Germinal center (tissue), 1 donor: Measurements from ENCODE around the gene SLC39A13.

Experiments used
- DNase-seq: peaks from one replicate; pipeline ENCODE4 v3.0.0; 2012; ENCODE audit warnings: mixed read lengths, low spot score

Gene SLC39A13

DNA sequence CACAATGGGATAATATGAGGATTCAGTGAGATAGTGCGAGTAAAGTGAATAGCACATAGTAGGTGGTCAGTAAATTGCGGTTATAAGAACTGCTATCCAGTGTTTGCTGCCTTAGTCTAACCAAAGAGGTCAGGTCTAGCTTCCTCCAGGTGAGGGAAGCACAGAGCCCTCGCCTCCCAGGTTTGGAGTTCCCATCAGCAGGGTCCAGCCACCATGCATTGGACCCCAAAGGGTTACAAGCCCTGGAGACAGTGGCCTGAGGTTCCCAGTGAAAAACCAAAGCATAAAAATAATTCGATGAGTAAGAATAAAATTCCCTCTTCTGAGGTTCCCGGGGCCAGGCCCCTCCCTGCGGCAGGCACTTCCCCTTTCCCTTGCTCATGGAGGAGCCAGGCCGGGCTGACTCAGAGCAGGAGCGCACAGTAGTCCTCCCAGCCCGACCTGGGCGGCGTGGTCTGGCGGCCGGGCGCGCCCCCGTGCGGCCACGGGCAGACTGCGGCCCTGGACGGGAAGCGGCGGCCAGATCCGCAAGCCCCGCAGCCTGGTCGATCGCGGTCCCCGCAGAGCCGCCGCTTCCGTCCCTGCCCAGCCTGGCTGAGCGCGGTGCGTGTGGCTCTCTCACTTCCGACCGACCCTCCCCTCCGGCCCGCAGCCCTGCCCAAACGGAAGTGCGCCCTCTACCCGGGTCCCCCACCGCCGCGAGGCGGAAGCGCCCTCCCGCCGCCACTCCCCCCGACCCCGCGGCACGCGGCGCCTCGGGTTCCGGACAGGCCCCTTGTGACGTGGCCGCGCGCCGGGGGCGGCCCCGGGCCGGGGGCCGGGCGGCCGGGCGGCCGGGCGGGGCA lies at the start of gene SLC39A13:
Gene SLC39A13 (plus strand): TSS at position 845 of the 845 bp plus-strand sequence. CDS start 1,505 bp downstream, outside the sequence.
- peak; percentile 96 for DNase-seq

DNA sequence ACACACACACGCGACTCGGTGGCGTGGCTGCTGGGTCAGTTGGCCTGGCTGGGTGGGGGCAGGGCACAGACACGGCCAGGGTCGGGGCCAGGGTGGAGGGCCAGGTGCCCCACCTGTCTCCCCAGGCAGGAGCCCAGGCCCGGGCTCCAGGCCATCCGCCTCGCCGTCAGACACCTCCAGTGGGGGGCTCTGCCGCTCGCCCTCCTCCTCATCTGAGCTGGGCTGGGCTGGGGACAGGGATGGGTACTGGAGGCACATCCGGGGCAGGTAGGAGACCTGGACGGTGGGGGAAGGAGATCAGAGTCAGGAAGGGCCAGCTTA lies 49.7 kb upstream of the SLC39A13 start:
- DNase-seq, result no peak

DNA sequence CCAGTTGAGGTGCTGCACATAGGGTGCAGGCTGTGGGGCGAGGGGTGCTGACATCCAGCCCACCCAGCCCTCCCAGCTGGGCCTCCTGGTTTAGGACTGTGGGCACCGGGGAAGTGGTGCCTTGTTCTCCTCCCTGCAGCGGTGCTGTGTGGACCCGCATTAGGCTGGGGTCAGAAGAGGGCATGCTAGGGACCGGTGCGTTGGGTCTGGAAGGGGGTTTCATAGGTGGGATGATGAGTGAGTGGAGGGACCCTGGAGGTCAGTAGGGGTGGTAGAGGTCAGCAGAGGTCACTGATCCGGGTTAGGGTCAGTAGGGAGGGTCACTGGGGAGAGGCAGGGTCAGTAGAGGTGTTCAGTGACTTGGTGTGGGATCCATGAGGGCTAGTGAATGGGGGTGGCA lies 49.2 kb upstream of the SLC39A13 start:
- no peak for DNase-seq

DNA sequence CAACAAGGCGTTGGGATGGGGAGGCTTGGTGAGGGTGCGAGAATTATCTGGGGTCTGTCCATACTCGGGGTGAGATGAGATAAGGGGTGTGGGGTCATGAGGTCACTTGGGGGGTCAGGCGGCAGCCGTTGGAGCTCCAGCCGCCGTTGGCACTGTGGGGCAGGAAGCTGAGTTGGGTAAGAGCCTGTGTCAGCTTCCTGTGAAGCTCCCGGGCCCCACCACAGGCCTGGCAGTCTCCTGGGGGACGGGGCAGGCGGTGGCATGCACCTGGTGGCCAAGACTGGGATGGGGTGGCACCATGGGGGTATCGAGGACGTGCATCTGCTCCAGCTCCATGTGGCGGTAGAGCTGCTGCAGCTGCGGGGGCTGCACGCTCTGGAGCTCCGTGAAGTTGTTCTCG lies 48.8 kb upstream of the SLC39A13 start:
- no peak for DNase-seq

DNA sequence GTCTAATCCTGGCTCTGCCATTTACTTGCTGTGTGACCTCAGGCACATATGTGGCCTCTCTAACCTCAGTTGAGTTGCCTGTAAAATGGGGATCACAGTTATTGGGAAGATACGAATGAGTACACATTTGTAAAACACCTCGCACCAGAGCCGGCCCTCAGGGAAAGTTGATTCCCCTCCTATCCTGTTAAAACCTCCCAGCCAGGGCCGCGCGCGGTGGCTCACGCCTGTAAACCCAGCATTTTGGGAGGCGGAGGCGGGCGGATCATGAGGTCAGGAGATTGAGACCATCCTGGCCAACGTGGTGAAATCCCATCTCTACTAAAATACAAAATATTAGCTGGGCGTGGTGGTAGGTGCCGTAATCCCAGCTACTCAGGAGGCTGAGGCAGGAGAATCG lies 48.0 kb upstream of the SLC39A13 start:
- no peak for DNase-seq

DNA sequence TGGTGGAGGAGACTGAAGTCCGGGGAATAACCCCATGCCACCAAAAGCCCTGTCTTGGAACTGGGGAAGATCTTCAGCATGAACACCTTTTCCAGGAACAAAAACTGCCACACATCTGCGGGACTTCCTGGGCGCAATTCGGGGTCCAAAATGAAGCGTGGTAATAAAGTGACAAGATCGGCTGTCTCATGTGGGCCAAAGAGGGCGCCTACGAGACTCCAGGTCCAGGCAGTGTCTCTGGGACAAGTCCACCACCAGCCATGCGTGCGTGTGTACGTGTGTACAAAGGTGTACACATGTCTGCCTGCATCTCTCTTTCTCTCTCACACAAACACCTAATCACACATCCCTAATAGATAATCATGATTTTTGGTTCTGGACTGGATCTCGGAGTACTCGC lies 47.0 kb upstream of the SLC39A13 start:
- DNase-seq, result no peak

DNA sequence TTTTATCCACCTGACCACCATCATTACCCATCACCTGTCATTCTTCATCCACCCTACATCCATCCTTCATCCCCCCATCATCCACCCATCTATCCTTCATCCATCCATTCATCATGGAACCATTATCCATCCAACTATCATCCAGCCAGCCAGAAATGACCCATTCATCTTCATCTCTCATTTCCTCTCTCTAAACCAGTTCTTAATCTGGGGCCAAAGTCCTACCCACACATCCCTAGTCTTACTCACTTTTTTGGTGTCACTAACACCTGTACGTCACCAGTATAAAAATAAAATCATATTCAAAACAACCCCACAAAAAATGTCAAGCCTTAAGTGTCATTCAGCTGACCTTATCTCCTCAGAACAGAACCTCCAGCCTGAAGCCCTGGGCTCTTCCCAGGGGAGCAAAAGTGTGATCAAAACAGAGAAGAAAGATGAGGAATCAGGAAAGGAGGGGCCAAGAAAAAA lies 42.3 kb upstream of the SLC39A13 start:
- DNase-seq, result peak; percentile 43

DNA sequence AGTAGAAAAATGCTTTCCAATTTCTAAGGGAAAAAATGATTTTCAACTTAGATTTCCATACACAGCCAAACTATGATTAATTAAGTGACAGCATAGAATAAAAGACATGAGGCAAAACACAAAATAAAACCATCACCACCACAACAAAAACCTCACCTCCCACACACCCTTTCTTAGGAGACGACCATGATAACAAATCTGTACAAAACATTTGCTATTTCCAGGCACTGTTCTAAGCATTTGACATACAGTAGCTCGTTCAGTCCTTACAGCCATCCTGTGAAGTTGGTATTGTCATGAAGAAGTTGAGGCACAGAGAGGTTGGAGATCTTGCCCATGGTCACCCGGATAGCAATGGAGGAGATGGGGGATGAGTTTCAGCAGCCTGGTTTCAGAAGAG lies 38.7 kb upstream of the SLC39A13 start:
- DNase-seq, result no peak

DNA sequence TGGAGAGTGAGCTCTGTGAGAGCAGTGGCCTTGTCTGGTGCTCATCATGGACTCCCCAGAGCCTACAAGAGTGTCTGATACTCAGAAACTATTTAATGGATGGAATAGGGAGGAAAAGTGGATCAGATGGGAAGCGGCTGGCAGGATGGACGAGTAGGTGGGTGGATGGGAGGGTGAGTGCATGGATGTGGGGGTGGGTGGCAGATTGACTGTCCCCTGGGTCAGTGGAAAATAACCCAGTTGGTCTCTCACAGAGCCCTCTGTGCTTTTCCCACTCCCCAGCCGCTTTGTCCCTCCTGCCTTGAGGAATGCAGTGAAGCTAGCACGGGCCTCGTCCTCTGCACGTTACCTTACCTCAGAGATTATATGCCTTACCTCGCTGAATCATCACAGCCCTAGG lies 36.0 kb upstream of the SLC39A13 start:
- no peak for DNase-seq

DNA sequence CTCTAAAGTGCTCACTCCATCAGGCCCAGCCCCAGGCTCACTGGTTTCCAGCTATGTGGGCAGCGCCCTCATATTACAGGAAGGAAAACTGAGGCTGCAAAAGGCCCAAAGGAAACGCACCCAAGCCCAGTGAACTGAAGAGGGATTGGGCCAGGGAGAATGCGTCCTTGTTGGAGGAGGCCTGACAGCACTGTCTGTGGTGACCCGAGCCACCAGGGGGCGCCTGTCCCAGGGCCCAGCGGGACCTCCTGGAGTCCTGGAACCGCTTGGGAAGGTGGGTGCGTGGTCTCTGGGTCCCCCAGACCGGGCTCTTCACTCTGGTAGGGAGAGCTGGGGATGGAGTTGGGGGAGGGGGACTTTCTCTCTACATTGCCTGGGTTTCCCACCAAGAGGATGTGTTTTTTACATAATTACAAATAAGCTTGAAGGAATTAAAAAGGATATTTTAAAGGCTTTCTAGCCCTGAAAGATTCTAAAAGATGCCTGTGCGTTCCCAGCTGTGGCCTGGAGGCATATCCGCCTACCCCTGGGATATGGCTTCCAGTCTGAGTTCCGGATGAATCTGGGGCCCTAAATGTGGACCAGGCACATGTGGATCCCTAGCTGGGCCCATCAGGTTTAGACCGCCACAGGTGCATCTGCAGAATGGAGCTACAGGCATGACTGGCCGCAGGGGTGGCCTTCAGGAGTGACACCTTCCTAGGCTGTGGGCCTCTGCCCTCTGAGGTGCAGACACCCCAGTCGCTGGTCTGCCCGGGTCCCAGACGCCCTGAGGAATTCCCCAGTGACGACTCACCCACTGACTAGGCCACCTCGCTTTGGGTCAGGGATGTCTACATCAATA lies 34.3 kb upstream of the SLC39A13 start:
- peak; percentile 79 for DNase-seq

DNA sequence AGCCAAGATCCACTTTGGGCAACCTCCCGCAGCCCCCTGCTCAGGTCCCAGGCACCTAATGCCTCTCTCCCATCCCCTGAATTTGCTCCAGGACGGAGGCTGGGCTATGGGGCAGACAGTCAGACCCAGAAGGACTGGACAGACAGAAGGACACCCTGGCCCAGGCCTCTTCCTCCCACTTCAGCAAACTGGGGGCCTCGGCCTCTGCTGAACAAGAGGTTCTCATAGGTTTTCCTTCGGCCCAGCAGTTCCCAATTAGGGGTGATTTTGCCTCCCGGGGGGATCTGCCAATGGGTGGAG lies 33.7 kb upstream of the SLC39A13 start:
- no peak for DNase-seq

DNA sequence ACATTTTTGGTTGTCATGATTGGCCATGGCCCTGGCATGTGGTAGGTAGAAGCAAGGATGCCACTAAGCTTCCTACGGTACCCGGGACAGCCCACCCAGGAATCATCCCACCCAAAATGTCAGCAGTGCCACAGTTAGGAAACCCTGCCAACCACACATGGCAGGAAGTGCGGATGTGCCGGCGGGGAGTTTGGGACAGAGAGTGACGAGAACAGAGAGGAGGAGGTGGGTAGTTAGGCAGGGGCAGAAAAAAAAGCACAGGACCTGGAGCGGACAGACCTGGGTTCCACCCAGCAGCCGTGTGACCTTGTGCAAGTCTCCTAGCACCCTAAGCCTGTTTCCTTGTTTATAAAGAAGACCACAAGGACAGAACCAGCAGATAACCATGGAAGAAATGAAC lies 33.4 kb upstream of the SLC39A13 start:
- no peak for DNase-seq

DNA sequence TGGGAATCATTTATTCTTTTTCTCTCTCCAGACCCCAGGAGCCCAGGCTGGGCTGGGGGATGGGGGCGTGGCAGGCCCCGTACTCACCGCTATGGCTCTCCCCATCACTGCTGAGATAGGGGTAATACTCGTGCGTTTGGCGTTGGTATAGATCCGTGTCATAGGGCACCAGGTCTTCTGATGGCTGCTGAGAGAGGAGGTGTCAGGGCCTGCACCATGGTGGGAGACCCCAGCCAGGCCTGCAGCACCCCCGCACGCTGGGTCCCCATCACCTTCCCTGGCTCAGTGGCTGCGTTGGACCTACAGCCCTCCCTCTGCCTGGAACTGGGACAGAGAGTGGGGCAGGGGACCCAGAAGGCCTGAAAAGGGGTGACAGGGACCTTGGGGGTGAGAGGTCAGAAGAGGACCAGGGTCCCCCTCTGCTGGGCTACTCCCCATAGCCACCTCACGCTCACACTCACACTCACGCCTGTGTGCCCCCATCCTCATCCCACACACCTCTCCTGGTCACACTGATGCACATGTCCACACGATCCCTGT lies 32.8 kb upstream of the SLC39A13 start:
- DNase-seq, result no peak

DNA sequence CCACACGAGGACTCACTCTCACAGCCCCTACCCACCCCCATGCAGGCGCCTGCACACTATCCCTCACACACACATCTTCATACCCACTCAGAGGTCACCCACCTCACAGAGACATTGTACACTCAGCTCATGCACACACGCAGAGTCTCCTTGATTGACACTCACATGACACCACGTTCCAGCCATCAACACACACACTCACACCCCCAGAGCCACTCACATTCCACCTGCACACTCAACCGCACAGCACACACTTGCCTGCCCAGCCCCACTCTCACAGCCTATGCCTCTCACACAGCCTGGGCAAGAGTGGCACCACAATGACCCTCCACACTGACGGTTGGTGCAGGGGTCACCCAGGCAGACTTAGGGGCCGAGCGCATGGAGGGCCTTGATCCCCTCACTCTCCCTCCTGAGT lies 32.3 kb upstream of the SLC39A13 start:
- no peak for DNase-seq

DNA sequence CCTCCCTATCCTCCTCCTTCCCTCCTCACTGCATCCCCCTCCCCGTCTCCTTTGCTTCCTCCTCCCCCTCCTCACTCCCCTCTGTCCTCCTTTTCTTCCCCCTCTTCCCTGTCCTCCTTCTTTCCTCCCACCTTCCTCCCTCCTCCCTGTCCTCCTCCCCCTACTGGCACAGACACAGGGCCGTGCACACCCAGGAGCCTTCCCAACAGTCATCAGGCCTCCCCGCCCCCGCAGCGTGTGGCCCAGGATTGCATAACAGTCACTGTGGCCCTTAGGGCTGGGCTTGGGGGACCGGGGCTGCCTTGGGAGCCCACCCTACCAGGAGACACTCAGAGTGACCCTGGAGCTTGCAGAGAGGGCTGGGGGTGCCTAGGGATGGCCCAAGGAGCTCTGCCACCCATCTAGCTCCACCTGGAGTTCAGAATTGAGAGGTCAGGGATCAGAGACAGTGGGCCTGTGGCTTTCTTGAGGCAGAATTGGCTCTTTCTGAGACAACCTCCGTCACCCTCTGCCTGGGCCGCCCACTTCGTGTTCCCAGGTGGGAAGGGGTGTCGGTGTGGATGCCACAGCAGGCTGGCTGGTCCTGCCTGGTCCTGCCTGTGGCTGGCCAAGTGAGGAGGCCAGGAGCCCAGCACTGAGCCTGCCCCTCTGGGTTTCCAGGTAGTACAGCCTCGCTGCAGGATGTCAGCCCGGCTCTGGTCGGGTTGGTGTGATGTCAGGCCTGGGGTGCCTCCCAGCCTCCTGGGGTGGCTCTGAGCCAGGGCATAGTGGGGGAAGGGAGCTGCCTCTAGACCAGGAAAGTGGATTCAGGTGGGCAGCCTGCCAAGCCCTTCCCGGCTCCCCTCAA lies 31.6 kb upstream of the SLC39A13 start:
- DNase-seq, result peak; percentile 46

DNA sequence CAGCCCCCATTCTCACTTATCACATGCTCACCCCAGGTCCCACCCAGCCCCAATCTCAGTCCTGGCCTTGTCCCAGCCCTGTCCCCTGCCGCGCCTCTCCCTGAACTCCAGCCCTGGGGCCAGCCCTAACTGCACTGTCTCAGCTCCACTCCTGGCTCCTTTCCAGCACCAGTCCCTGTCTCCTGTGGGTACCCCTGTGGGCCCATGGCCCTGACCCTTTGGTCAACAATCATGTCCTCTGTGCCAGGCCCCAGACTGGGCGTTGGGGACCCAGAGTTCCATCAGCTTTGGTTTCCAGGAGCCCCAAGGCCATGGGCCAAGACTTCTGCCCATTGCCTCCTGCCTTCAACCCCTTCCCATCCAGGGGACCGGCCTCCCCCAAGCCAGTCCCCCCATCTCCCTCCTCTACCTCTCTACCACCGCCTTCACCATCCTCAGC lies 30.8 kb upstream of the SLC39A13 start:
- DNase-seq, result no peak

DNA sequence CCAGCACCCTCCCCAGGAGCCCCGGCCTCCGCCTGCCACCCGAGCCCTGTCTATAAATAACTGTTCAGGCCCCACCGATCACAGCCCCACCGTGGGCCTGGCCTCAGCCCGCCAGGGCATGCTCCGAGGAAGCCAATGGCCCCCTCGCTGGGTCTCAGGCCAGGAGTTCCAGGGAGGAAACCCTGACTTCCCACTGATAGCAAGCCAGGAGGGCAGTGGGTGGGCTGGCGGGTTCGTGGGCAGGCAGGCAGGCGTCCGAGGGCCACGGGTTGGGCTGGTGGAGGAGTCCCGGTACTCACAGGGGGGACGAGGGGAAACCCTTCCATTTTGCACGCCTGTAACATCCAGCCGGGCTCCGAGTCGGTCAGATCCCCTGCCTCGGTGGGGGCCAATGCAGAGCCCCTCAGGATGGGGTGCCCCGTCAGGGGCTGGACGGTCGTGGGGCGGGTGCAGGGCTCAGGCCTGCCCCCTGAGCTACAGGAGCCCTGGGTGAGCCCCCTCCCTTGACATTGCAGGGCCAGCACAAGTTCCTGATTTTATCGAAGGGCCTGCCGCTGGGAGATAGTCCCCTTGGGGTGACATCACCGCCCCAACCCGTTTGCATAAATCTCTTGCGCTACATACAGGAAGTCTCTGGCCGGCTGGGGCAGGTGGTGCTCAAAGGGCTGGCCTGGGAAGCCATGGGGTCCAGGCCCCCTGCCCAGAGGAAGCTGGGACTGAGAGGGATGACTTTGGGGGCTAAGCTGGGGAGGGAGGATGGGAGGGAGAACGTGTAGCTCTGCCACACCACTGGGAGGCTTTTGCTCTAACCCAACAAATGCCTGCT lies 30.2 kb upstream of the SLC39A13 start, which contains the start of gene SPI1:
Gene SPI1 (minus strand): TSS at position 538 of the 826 bp plus-strand sequence. CDS start 194 bp downstream, at position 344.
- peak; percentile 92 for DNase-seq

DNA sequence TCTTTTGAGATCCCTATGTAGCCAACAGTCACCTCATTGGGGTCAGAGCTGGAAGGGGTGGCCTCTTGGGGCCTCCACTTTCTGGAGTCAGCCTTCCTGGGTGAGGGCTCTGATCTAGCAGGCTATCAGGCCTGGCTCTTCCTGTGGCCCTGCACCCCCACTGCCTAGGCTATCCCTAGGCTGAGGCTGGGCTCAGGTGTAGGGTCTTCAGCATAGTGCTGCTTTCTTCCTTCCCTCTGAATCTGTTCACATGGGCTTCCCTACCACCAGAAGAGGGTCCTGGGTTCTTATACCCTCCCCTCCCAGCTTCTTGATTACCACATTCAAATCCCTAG lies 29.6 kb upstream of the SLC39A13 start:
- DNase-seq, result no peak

DNA sequence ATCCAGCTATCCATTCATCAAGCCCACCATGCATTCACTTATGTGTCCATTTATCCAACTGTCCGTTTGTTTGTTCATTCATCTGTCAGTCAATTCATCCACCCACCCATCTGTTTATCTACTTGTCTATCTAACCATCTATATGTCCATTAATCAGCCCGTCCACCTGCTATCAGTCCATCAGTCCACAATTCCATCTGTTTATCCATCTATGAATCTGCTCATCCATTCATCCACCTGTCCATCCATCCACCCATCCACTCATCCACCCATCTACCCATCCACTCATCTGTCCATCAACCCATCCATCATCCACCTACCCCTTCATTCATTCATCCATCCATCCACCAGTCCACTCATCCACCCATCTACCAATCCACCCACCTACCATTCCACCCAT lies 29.1 kb upstream of the SLC39A13 start:
- DNase-seq, result no peak

DNA sequence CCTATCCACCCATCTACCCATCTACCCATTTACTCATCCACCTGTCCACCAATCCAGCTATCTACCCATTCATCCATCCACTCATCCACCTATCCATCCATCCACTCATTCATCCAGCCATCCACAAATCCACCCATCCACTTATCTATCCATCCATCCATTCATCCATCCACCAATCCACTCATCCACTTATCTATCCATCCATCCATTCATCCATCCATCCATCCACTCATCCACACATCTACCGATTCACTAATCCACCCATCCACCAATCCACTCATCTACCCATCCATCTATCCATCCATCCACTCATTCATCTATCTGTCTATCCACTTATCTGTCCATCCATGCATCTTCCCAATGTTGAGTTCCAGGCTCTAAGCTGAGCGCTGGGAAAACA lies 28.3 kb upstream of the SLC39A13 start:
- DNase-seq, result no peak

DNA sequence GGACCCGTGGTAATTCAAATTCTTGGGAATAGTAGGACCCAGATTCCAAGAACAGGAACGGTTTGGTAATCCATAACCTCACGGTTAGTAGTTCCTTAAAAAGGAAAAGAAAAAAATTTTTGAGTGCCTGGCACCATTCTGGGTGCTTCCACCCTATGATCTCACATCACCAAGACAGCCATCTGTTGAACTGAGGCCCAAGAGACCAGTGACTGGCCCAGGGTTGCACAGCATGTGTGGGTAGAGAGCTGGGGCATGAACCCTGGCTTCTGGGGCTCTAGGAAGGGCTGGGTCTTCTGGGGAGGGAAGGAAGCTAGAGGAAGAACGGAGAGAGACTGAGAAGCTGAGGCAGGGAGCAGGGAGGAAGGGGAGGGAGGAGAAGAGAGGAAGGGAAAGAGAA lies 25.3 kb upstream of the SLC39A13 start:
- no peak for DNase-seq
